MCF 10A (cell line): ENCODE data around the gene PHACTR2. TPM values are rescaled to one million over a fixed set of nuclear protein-coding genes. Genes with fewer than 3 reads are reported as not detected.

Experiments used
- BruUV-seq: library from RNA; stranded (reverse); fragments of 400-500 nt; replicated peaks from 2 replicates; lab custom pipeline; 2021; lab: Mats Ljungman, UMichigan
- CTCF ChIA-PET: fragments of 300-600 bp; sonication (Branson Sonifier 250); formaldehyde crosslinking; extraction: SDS; loops from one replicate; lab custom pipeline; 2021; ENCODE audit warnings: antibody characterized with exemption, inconsistent platforms; lab: Yijun Ruan, JAX
- POLR2A ChIA-PET: fragments of 300-600, 350-650 bp; sonication (Branson Sonifier 250); formaldehyde crosslinking; extraction: SDS; loops from one replicate; lab custom pipeline; 2020; ENCODE audit warnings: antibody characterized with exemption, inconsistent platforms; lab: Yijun Ruan, JAX
- DNase-seq: peaks from one replicate; pipeline ENCODE4 v3.0.0-alpha.2; 2018; ENCODE audit not compliant: unreplicated experiment
- H3K27ac Mint-ChIP-seq: one replicate; pipeline ENCODE4 v1.8.0; 2022; ENCODE audit warnings: mild to moderate bottlenecking, low read depth, mixed read lengths; ENCODE audit not compliant: unreplicated experiment
- H3K27me3 Mint-ChIP-seq: one replicate; pipeline ENCODE4 v1.8.0; 2022; ENCODE audit warnings: mixed read lengths; ENCODE audit not compliant: insufficient read depth, unreplicated experiment
- H3K36me3 Mint-ChIP-seq: one replicate; pipeline ENCODE4 v1.8.0; 2022; ENCODE audit warnings: mild to moderate bottlenecking, moderate library complexity, mixed read lengths; ENCODE audit not compliant: insufficient read depth, unreplicated experiment
- H3K4me1 Mint-ChIP-seq: one replicate; pipeline ENCODE4 v1.8.0; 2022; ENCODE audit warnings: mixed read lengths; ENCODE audit not compliant: insufficient read depth, unreplicated experiment
- H3K4me3 Mint-ChIP-seq: one replicate; pipeline ENCODE4 v1.8.0; 2022; ENCODE audit warnings: mild to moderate bottlenecking, moderate library complexity, mixed read lengths; ENCODE audit not compliant: unreplicated experiment
- H3K9me3 Mint-ChIP-seq: one replicate; pipeline ENCODE4 v1.8.0; 2022; ENCODE audit warnings: mixed read lengths; ENCODE audit not compliant: unreplicated experiment
- CTCF ChIP-seq: fragments of 200-600 bp; IDR thresholded peaks from one replicate; pipeline ENCODE4 v1.8.0; 2022; ENCODE audit warnings: antibody characterized with exemption, mild to moderate bottlenecking; ENCODE audit not compliant: unreplicated experiment
- intact Hi-C: fragments of 100-400 bp; cut with micrococcal nuclease; formaldehyde crosslinking; loops from 2 replicates; pipeline ENCODE4 v1.14.1; 2022
- total RNA-seq: library from RNA; stranded (reverse); gene quantifications from 2 replicates; pipeline ENCODE4 v1.2.3, GENCODE V29; 2022

PHACTR2 gene
- total RNA-seq, 1 experiment from 2014 or later = 34.4 TPM

GRCh38 chr6:143772116-143773086 lies 94.6 kb downstream of the PHACTR2 start:
- POLR2A ChIA-PET = interaction anchor here (1.2 kb wide), 1 partner anchor 42 kb away, joined by 4 read pairs; no protein-coding TSS in a partner anchor
- intact Hi-C loops = no loop called here
- Mint-ChIP-seq H3K4me3 (no peak overlapping the region), H3K27me3 (no peaks in the 10 kb centered on the region), H3K27ac (no peak overlapping the region), H3K4me1 (peaks cover 6% of the 10 kb centered on the region), H3K9me3 (no peaks in the 10 kb centered on the region), H3K36me3 (peaks cover 28% of the 10 kb centered on the region)
- TF ChIP-seq CTCF = no peak
- no TSS peak for BruUV-seq
- no peak for DNase-seq
- CTCF ChIA-PET = interaction anchor here (1.2 kb wide), 1 partner anchor 242 kb away, joined by 3 read pairs; no protein-coding TSS in a partner anchor

GRCh38 chr6:143773506-143774150 lies 95.9 kb downstream of the PHACTR2 start:
- no peak for DNase-seq
- H3K9me3 Mint-ChIP-seq = no peaks in the 10 kb centered on the region
- CTCF ChIA-PET = no interaction called here
- no TSS peak for BruUV-seq
- peaks cover 32% of the 10 kb centered on the region for H3K36me3 Mint-ChIP-seq
- no peak for TF ChIP-seq CTCF
- no peaks in the 10 kb centered on the region for H3K27me3 Mint-ChIP-seq
- POLR2A ChIA-PET = no interaction called here
- intact Hi-C loops = no loop called here
- H3K4me3 Mint-ChIP-seq = no peak overlapping the region
- peaks cover 6% of the 10 kb centered on the region for H3K4me1 Mint-ChIP-seq
- no peak overlapping the region for H3K27ac Mint-ChIP-seq

- ChIA-PET CTCF (no interaction called here), POLR2A (no interaction called here)
- H3K27ac Mint-ChIP-seq = no peak overlapping the region
- H3K4me1 Mint-ChIP-seq = peaks cover 6% of the 10 kb centered on the region
- H3K27me3 Mint-ChIP-seq = no peaks in the 10 kb centered on the region
- peaks cover 40% of the 10 kb centered on the region for H3K36me3 Mint-ChIP-seq
- H3K9me3 Mint-ChIP-seq = no peaks in the 10 kb centered on the region
- BruUV-seq = no TSS peak
- no peak for DNase-seq
- intact Hi-C loops = no loop called here
- H3K4me3 Mint-ChIP-seq = no peak overlapping the region
- no peak for TF ChIP-seq CTCF
Measured at GRCh38 chr6:143774347-143774746, 96.6 kb downstream of the PHACTR2 start.

- ChIA-PET CTCF (no interaction called here), POLR2A (no interaction called here)
- BruUV-seq = no TSS peak
- Mint-ChIP-seq H3K27ac (no peak overlapping the region), H3K9me3 (no peaks in the 10 kb centered on the region), H3K27me3 (no peaks in the 10 kb centered on the region), H3K4me3 (no peak overlapping the region), H3K36me3 (peaks cover 43% of the 10 kb centered on the region), H3K4me1 (peaks cover 6% of the 10 kb centered on the region)
- TF ChIP-seq CTCF = no peak
- DNase-seq = no peak
- intact Hi-C loops = no loop called here
Measured at GRCh38 chr6:143775336-143775735, 97.6 kb downstream of the PHACTR2 start.
